ENCODE measurements around the gene PGAP6. TPM values are rescaled to one million over a fixed set of nuclear protein-coding genes. Genes with fewer than 3 reads are reported as not detected.

The PGAP6 gene
- total and polyA plus RNA-seq, 2 of the 8 experiments (the other 6 are each of a cell fraction or from before 2014, with no cell fraction given), result 86.8 to 364 TPM

DNA sequence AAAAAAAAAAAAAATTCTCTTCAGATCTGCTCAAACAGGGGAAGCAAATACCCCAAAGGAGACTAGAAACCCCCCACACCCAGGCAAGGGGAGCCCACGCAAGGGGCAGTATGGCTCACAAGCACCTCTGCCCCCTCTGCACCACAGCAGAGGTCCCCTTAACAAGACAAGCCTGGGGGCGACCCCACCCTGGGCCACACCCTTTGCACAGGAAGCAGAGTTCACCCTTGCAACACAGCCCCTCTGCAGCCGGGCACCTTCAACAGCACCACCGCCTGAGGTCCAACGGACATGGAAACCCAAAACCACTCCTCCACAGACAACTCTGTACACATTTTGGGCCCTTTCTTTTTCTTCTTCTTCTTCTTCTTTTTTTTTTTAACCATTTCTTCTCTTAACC, 42.1 kb downstream of the PGAP6 start:
- Histone ChIP-seq H3K27ac (ENCODE audit: low read depth, low read length) (no peak overlapping the region), H2BK120ac (replicated peaks; ENCODE audit: low read depth, low read length) (no peak overlapping the region), H4K20me1 (replicated peaks in 1 of 2; ENCODE audit: control insufficient read depth in 1 of 2, insufficient read depth in 2 of 2, low read length in 2 of 2) (peaks cover 11 to 26% of the 10 kb centered on the region in 2 experiments), H3K79me1 (ENCODE audit: low read depth, low read length) (peaks cover 24% of the 10 kb centered on the region), H3K23me2 (ENCODE audit: low read depth, low read length) (no peaks in the 10 kb centered on the region), H3K27me3 (replicated peaks in 1 of 4; ENCODE audit: control insufficient read depth in 3 of 4, extremely low read depth in 1 of 4, insufficient read depth in 3 of 4, low read length in 3 of 4) (no peaks in the 10 kb centered on the region), H3K4me2 (ENCODE audit: insufficient read depth in 1 of 2, low read depth in 2 of 2, low read length in 2 of 2) (no peak overlapping the region), H4K91ac (replicated peaks; ENCODE audit: insufficient read length, low read length) (no peak overlapping the region), H3K4me1 (replicated peaks in 1 of 4; ENCODE audit: control insufficient read depth in 3 of 4, insufficient read depth in 4 of 4, low read length in 3 of 4) (peaks cover 0 to 2% (median 0%) of the 10 kb centered on the region in 4 experiments; a peak in 1 of 7 replicates), H3K23ac (ENCODE audit: insufficient read length) (no peak overlapping the region), H4K8ac (ENCODE audit: extremely low read depth, insufficient read depth, low read length) (no peak overlapping the region), H2AK5ac (ENCODE audit: low read depth, low read length) (no peak overlapping the region), H2AFZ (ENCODE audit: low read length) (no peak overlapping the region), H3K18ac (ENCODE audit: extremely low read depth, low read length) (no peak overlapping the region), H2BK12ac (ENCODE audit: low read depth, low read length) (no peak overlapping the region), H3K36me3 (ENCODE audit: control insufficient read depth in 2 of 4, insufficient read depth in 4 of 4, low read length in 3 of 4) (peaks cover 0 to 7% (median 2%) of the 10 kb centered on the region in 4 experiments; a peak in 4 of 8 replicates), H2BK5ac (ENCODE audit: low read depth, low read length) (no peak overlapping the region), H3K79me2 (ENCODE audit: control insufficient read depth in 1 of 2, insufficient read depth in 2 of 2, low read length in 2 of 2) (peaks cover 33 to 82% of the 10 kb centered on the region in 2 experiments), H2BK15ac (ENCODE audit: low read length) (no peak overlapping the region), H3K9ac (replicated peaks in 1 of 4; ENCODE audit: extremely low read depth in 1 of 4, low read depth in 3 of 4, low read length in 3 of 4) (no peak overlapping the region), H2BK20ac (ENCODE audit: low read length) (no peak overlapping the region), H3K14ac (ENCODE audit: insufficient read length) (no peak overlapping the region), H3K56ac (replicated peaks; ENCODE audit: insufficient read length, low read depth, low read length) (no peak overlapping the region), H3K4me3 (ENCODE audit: extremely low read depth in 1 of 4, insufficient read depth in 2 of 4, low read depth in 3 of 4, low read length in 4 of 4) (no peak overlapping the region), H3K4ac (replicated peaks; ENCODE audit: insufficient read length, low read depth, low read length) (no peak overlapping the region), H3K9me3 (ENCODE audit: insufficient read depth in 2 of 2, low read depth in 1 of 2, low read length in 1 of 2) (no peaks in the 10 kb centered on the region), H4K5ac (ENCODE audit: insufficient read length, low read depth, low read length) (no peak overlapping the region)
- ChIA-PET CTCF (ENCODE audit: partially characterized antibody) (interaction anchor here (1.3 kb wide), 1 partner anchor 13 kb away, joined by 6 read pairs; the partner anchor contains the start of gene AXIN1), POLR2A (ENCODE audit: partially characterized antibody) (interaction anchor here (0.6 kb wide), 1 partner anchor 159 kb away, joined by 3 read pairs; the partner anchor contains the start of gene HBQ1)
- FAIRE-seq (no peak), DNase-seq (ENCODE audit: low read depth in 1 of 2, low spot score in 2 of 2) (no peak)
- TF ChIP-seq CEBPB (IDR thresholded peaks at IDR 0.05; ENCODE audit: low read depth, low read length), result no peak
- no peak for TF ChIP-seq RXRA (IDR thresholded peaks at IDR 0.05; ENCODE audit: insufficient read depth, low read depth, low read length)
- TF ChIP-seq TCF12 (IDR thresholded peaks at IDR 0.05; ENCODE audit: low read depth, low read length), result no peak
- no peak for TF ChIP-seq POLR2A (IDR thresholded peaks at IDR 0.05; ENCODE audit: control extremely low read depth in 1 of 2, low read depth in 2 of 2, low read length in 2 of 2)
- no peak for TF ChIP-seq SP1 (IDR thresholded peaks at IDR 0.05; ENCODE audit: low read depth, low read length)
- TF ChIP-seq CHD2 (IDR thresholded peaks at IDR 0.05; ENCODE audit: low read length), result no peak
- TF ChIP-seq ASH2L (IDR thresholded peaks at IDR 0.05; ENCODE audit: low read length), result no peak
- TF ChIP-seq USF2 (IDR thresholded peaks at IDR 0.05; ENCODE audit: low read length), result no peak
- no peak for TF ChIP-seq SIX5 (IDR thresholded peaks at IDR 0.05; ENCODE audit: low read depth, low read length)
- WGBS, 2 experiments (ENCODE audit: extremely low coverage in 1 of 2, insufficient coverage in 1 of 2, insufficient read length in 1 of 2, insufficient replicate concordance in 2 of 2, low coverage in 1 of 2, low lambda C conversion rate in 2 of 2, missing lambda C conversion rate in 1 of 2), result 97% methylated on average over 5 of the region's 5 CpGs; no CpG with 5 or more reads in 1 of the 2 experiments

All from H1 (cell line).